ENCODE results near the gene FGGY.

The FGGY gene

DNA sequence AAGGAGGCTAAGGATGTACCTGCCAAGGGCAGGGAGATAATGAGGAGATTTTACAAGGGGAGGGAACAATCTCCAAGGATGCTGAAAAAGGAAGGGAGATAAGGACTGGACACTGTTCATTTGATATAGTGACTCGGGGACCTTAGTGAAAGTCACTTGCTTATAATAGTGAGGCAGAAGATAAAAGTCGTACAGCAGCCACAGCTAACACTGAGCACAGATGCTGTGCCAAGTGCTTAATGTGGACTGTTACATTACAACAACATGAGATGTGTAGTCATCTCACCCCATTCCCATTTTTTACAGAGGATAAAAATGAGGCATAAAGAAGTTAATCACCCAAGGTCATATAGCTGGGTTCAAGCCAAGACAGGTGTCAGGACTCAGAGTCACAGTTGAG lies 181.9 kb downstream of the FGGY start:
- TF ChIP-seq, protein P1, sequence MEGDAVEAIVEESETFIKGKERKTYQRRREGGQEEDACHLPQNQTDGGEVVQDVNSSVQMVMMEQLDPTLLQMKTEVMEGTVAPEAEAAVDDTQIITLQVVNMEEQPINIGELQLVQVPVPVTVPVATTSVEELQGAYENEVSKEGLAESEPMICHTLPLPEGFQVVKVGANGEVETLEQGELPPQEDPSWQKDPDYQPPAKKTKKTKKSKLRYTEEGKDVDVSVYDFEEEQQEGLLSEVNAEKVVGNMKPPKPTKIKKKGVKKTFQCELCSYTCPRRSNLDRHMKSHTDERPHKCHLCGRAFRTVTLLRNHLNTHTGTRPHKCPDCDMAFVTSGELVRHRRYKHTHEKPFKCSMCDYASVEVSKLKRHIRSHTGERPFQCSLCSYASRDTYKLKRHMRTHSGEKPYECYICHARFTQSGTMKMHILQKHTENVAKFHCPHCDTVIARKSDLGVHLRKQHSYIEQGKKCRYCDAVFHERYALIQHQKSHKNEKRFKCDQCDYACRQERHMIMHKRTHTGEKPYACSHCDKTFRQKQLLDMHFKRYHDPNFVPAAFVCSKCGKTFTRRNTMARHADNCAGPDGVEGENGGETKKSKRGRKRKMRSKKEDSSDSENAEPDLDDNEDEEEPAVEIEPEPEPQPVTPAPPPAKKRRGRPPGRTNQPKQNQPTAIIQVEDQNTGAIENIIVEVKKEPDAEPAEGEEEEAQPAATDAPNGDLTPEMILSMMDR (IDR thresholded peaks at IDR 0.05; ENCODE audit: low read depth, low read length, missing control alignments), result no peak
- H3K4me3 ChIP-seq (ENCODE audit: low read depth, low read length), result no peak overlapping the region
- no peak for DNase-seq (ENCODE audit: low read depth)

DNA sequence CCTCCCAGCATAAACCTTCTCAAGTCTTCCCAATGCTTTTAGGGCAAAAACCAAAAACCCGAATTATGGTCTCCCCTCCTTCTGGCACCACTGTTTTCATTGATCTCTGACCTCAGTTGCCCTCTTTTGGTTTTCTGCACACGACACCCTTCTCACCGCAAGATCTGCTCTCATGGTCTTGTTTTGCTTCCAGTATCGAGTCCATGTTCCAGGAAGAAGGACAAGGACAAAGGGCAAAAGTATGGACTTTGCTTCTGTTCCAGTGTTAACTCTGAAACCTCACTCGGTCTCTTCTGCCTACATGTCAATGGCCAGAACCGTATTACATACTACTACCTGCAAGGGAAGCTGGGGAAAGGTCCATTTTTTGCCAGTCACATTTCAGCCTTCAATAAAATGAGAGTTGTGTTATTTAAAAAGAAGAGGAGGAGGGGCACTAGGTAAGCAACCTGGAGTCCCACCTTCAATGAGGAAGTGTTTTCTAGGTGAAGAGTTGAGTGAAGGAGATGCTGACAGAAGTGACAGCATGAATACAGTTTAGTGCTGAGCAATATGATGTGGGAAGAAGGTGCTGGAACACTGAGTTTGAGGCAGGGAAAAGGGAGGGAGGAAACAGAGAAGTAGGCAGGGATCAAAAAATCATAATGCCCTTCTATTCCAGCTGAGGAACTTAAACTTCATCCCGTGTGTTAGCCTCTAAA lies 183.4 kb downstream of the FGGY start:
- TF ChIP-seq, protein P1 (IDR thresholded peaks at IDR 0.05; ENCODE audit: low read depth, low read length, missing control alignments), result no peak
- no peak for DNase-seq (ENCODE audit: low read depth)
- H3K4me3 ChIP-seq (ENCODE audit: low read depth, low read length), result no peak overlapping the region

DNA sequence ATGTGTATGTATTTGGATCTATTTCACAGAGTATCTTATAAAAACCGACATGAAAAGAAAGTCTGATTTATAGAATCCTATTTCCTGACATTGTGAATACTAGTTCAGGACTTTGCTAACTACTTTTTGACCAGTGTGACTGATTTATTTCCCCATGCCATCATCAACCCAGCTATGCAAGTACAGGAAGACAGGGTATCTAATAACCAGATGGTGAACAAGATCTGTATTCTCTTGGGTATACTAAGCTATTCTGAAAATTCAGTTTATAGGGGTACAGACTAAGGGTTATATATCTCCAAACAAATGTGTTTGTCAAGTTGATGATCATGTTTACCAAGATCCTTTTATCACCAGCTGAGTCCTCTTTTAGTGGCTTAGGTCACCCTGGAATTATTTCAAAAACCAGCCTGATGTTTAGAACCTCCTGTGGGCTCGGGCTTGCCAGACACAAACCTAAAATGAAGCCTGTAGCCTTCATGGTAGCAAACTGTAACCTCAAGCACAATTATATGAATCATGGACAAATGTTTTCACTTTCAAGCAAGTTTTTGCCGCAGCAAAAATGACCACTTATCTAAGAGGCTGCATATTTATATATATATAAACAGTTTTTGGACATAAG lies 185.1 kb downstream of the FGGY start:
- TF ChIP-seq, protein P1 (IDR thresholded peaks at IDR 0.05; ENCODE audit: low read depth, low read length, missing control alignments), result no peak
- no peak for DNase-seq (ENCODE audit: low read depth)
- H3K4me3 ChIP-seq (ENCODE audit: low read depth, low read length), result no peak overlapping the region

DNA sequence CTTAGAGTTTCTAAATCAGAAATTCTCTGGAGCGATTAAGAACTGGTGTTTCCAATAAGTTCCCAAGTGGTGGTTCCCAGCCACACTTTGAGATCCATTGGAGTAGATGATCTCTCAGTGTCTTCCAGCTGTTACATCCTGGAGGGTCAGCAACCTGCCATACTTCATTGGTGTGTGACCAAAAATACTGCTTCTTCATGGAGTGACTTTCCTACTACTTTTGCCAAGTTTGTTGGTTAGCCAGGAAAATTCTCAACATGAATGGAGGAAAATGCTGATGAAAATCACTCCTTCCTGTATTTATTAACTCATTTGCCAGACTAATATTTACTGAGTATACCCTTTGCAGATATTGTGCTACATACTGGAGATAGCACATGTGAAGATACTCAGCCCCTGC lies 186.1 kb downstream of the FGGY start:
- H3K4me3 ChIP-seq (ENCODE audit: low read depth, low read length), result no peak overlapping the region
- TF ChIP-seq, protein P1 (IDR thresholded peaks at IDR 0.05; ENCODE audit: low read depth, low read length, missing control alignments), result no peak
- DNase-seq (ENCODE audit: low read depth), result no peak

DNA sequence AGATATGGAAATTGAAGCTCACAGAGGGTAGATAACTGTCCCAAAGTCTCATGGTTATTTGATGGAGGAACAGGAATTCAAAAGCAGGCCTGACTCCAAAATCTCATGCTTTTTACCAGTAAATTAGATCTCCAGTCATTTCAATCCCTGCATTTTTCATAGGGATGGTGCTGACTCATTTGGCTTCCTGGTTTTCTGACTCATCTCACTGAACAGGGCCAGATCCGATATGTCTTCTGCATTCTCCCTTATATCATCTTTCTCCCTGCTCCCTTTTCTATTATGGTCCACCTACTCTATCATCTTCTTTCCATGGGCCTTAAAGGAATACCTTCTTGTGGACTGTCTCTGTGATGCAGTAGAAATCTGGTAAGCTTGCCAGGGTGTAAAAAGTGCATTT lies 187.2 kb downstream of the FGGY start:
- TF ChIP-seq, protein P1 (IDR thresholded peaks at IDR 0.05; ENCODE audit: low read depth, low read length, missing control alignments), result no peak
- no peak overlapping the region for H3K4me3 ChIP-seq (ENCODE audit: low read depth, low read length)
- no peak for DNase-seq (ENCODE audit: low read depth)

DNA sequence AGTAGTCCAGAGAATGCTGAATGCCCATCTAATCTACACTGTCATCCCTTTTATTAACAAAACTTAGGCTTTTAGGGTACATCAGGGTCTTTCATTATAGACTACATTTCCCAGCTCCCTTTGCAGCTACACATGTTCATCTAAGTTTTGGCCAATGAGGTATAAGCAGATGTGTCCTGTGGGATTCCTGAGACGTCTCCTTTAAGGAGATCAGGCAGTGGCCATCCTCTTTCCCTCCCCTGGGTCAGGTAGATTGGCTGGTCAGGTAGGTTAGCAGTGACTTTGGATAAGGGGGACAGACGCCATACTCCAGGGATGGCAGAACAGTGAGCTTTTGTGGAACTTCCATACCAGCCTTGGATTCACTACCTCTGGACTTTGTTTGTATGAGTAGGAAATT lies 188.3 kb downstream of the FGGY start:
- DNase-seq (ENCODE audit: low read depth), result no peak

More for the DNA sequence above, 188.3 kb downstream of the FGGY start:
- H3K4me3 ChIP-seq (ENCODE audit: low read depth, low read length), result no peak overlapping the region
- TF ChIP-seq, protein P1 (IDR thresholded peaks at IDR 0.05; ENCODE audit: low read depth, low read length, missing control alignments), result no peak
